HEK293 (cell line): ENCODE data around the gene PRKCA.

Experiments used
- CTCF ChIA-PET: fragments of 350-600 bp; formaldehyde crosslinking; extraction: SDS; loops from one replicate; lab custom pipeline; 2021; ENCODE audit warnings: antibody characterized with exemption; lab: Yijun Ruan, JAX
- POLR2A ChIA-PET: fragments of 300-600 bp; formaldehyde crosslinking; extraction: SDS; loops from one replicate; lab custom pipeline; 2020; ENCODE audit warnings: antibody characterized with exemption, inconsistent platforms; lab: Yijun Ruan, JAX
- H3K27ac ChIP-seq: fragments of 200-500 bp; sonication (Bioruptor generic); 2 replicates; pipeline ENCODE4 v1.5.1; 2014; ENCODE audit warnings: low read depth, low read length, control low read depth, inconsistent platforms; ENCODE audit errors: extremely low read depth
- H3K36me3 ChIP-seq, 2 experiments: fragments of 200-500 bp in 1 of 2; sonication (Bioruptor generic) in 1 of 2; 1 replicate in 1 of 2; 2 replicates in 1 of 2; pipeline ENCODE4 v1.5.1; 2014 to 2017; ENCODE audit warnings: inconsistent platforms in 2 of 2, low read length in 2 of 2; ENCODE audit not compliant: control insufficient read depth in 2 of 2, insufficient read depth in 1 of 2
- H3K4me1 ChIP-seq: fragments of 200-500 bp; sonication (Bioruptor generic); 2 replicates; pipeline ENCODE4 v1.5.1; 2014; ENCODE audit warnings: mild to moderate bottlenecking, low read length, inconsistent platforms; ENCODE audit not compliant: control insufficient read depth, insufficient read depth
- H3K4me3 ChIP-seq: 2 replicates; pipeline ENCODE4 v1.5.1; 2011; ENCODE audit warnings: low read depth, mild to moderate bottlenecking, control low read depth, low read length, moderate library complexity
- H3K9me3 ChIP-seq: fragments of 200-500 bp; sonication (Bioruptor generic); 2 replicates; pipeline ENCODE4 v1.5.1; 2014; ENCODE audit warnings: low read depth, low read length, inconsistent platforms; ENCODE audit not compliant: control insufficient read depth, insufficient read depth
- ATF2 ChIP-seq: fragments of 450-650 bp; formaldehyde crosslinking; IDR thresholded peaks from 2 replicates; pipeline ENCODE4 v1.5.1; 2016; ENCODE audit warnings: missing biosample characterization, missing genetic modification characterization, low read depth
- BCL11B ChIP-seq: fragments of 450-650 bp; formaldehyde crosslinking; IDR thresholded peaks from 2 replicates; pipeline ENCODE4 v1.5.1; 2016; ENCODE audit warnings: low read depth, missing biosample characterization, missing genetic modification characterization
- HOXC10 ChIP-seq: sonication (generic); formaldehyde crosslinking; IDR thresholded peaks from 2 replicates; pipeline ENCODE4 v1.8.1; 2023; ENCODE audit warnings: mild to moderate bottlenecking, missing genetic modification reagents
- INSM2 ChIP-seq: fragments of 450-650 bp; formaldehyde crosslinking; IDR thresholded peaks from 2 replicates; pipeline ENCODE4 v1.5.1; 2016; ENCODE audit warnings: missing biosample characterization, missing genetic modification characterization
- KLF10 ChIP-seq: fragments of 450-650 bp; IDR thresholded peaks from 2 replicates; pipeline ENCODE4 v1.5.1; 2018; ENCODE audit warnings: missing biosample characterization, mild to moderate bottlenecking, missing genetic modification characterization
- MZF1 ChIP-seq: fragments of 450-650 bp; formaldehyde crosslinking; IDR thresholded peaks from 2 replicates; pipeline ENCODE4 v1.5.1; 2017; ENCODE audit warnings: missing biosample characterization, missing genetic modification characterization, borderline replicate concordance
- SETDB1 ChIP-seq: IDR thresholded peaks from one replicate; pipeline ENCODE4 v1.6.1; 2017; ENCODE audit warnings: mild to moderate bottlenecking, low read length, moderate library complexity, mixed read lengths; ENCODE audit not compliant: insufficient read length
- ZBTB17 ChIP-seq: fragments of 450-650 bp; formaldehyde crosslinking; IDR thresholded peaks from 2 replicates; pipeline ENCODE4 v1.5.1; 2016; ENCODE audit warnings: missing biosample characterization, missing genetic modification characterization
- ZBTB20 ChIP-seq: fragments of 450-650 bp; formaldehyde crosslinking; IDR thresholded peaks from 2 replicates; pipeline ENCODE4 v1.5.1; 2016; ENCODE audit warnings: missing biosample characterization, missing genetic modification characterization
- ZEB2 ChIP-seq: fragments of 450-650 bp; formaldehyde crosslinking; IDR thresholded peaks from 2 replicates; pipeline ENCODE4 v1.5.1; 2016; ENCODE audit warnings: missing biosample characterization, missing genetic modification characterization
- ZNF121 ChIP-seq: fragments of 450-650 bp; formaldehyde crosslinking; IDR thresholded peaks from 2 replicates; pipeline ENCODE4 v1.5.1; 2016; ENCODE audit warnings: missing biosample characterization, missing genetic modification characterization
- ZNF148 ChIP-seq: fragments of 450-650 bp; formaldehyde crosslinking; IDR thresholded peaks from 2 replicates; pipeline ENCODE4 v1.5.0; 2017; ENCODE audit warnings: missing biosample characterization, missing genetic modification characterization, borderline replicate concordance
- ZNF24 ChIP-seq: fragments of 450-650 bp; formaldehyde crosslinking; IDR thresholded peaks from 2 replicates; pipeline ENCODE4 v1.5.1; 2016; ENCODE audit warnings: missing biosample characterization, missing genetic modification characterization
- ZNF354C ChIP-seq: fragments of 450-650 bp; formaldehyde crosslinking; IDR thresholded peaks from 2 replicates; pipeline ENCODE4 v1.5.1; 2016; ENCODE audit warnings: missing biosample characterization, missing genetic modification characterization, low read depth, borderline replicate concordance
- ZNF560 ChIP-seq: fragments of 450-650 bp; formaldehyde crosslinking; IDR thresholded peaks from 2 replicates; pipeline ENCODE4 v1.5.1; 2017; ENCODE audit warnings: missing biosample characterization, missing genetic modification characterization, borderline replicate concordance
- ZNF571 ChIP-seq: fragments of 450-650 bp; formaldehyde crosslinking; IDR thresholded peaks from 2 replicates; pipeline ENCODE4 v1.5.0; 2017; ENCODE audit warnings: missing biosample characterization, missing genetic modification characterization
- ZNF654 ChIP-seq: fragments of 450-650 bp; formaldehyde crosslinking; IDR thresholded peaks from 2 replicates; pipeline ENCODE4 v1.5.1; 2016; ENCODE audit warnings: low read depth, missing biosample characterization, missing genetic modification characterization
- ZNF670 ChIP-seq: fragments of 450-650 bp; formaldehyde crosslinking; IDR thresholded peaks from 2 replicates; pipeline ENCODE4 v1.5.1; 2016; ENCODE audit warnings: missing biosample characterization, missing genetic modification characterization, low read depth
- ZNF701 ChIP-seq: fragments of 450-650 bp; formaldehyde crosslinking; IDR thresholded peaks from 2 replicates; pipeline ENCODE4 v1.5.1; 2016; ENCODE audit warnings: missing biosample characterization, missing genetic modification characterization
- ZSCAN16 ChIP-seq: fragments of 450-650 bp; formaldehyde crosslinking; IDR thresholded peaks from 2 replicates; pipeline ENCODE4 v1.5.1; 2016; ENCODE audit warnings: missing biosample characterization, missing genetic modification characterization

The PRKCA gene

GRCh38 chr17:66725956-66726355 is 423.5 kb downstream of the PRKCA start:
- ChIA-PET CTCF (interaction anchor here (0.6 to 1.4 kb wide), 7 partner anchors 8 to 1195 kb away, joined by 3 to 4 read pairs (median 3); no protein-coding TSS in a partner anchor), POLR2A (no interaction called here)
- Histone ChIP-seq H3K4me1 (peaks cover 11% of the 10 kb centered on the region), H3K27ac (no peak overlapping the region), H3K9me3 (no peaks in the 10 kb centered on the region), H3K4me3 (no peak overlapping the region), H3K36me3 (no peaks in the 10 kb centered on the region)
- TF ChIP-seq ZNF701 (tag by site-specific recombination) (no peak), ZEB2 (tag by site-specific recombination) (0 out of 2 replicates have a peak, but pooled peaks have one; percentile 32)

- TF ChIP-seq ZNF560 (tag by site-specific recombination) (no peak), ZNF354C (tag by site-specific recombination) (no peak), ZBTB17 (tag by site-specific recombination) (no peak), ZSCAN16 (tag by site-specific recombination) (no peak), SETDB1 (no peak), ZNF654 (tag by site-specific recombination) (no peak), ZNF670 (no peak), ZBTB20 (no peak), ZNF148 (tag by site-specific recombination) (no peak), KLF10 (tag by site-specific recombination) (no peak), ZNF121 (tag by site-specific recombination) (no peak), MZF1 (tag by site-specific recombination) (no peak), ATF2 (tag by site-specific recombination) (no peak), ZNF24 (tag by site-specific recombination) (no peak), BCL11B (tag by site-specific recombination) (no peak), HOXC10 (CRISPR knock-in tag) (no peak), INSM2 (tag by site-specific recombination) (no peak), ZNF571 (tag by site-specific recombination) (no peak)
- Histone ChIP-seq H3K27ac (no peak overlapping the region), H3K9me3 (no peaks in the 10 kb centered on the region), H3K4me1 (peaks cover 11% of the 10 kb centered on the region), H3K36me3 (no peaks in the 10 kb centered on the region), H3K4me3 (no peak overlapping the region)
- POLR2A ChIA-PET, result no interaction called here
- CTCF ChIA-PET, result interaction anchor here (0.6 to 2.4 kb wide), 7 partner anchors 9 to 1194 kb away, joined by 3 to 14 read pairs (median 3); no protein-coding TSS in a partner anchor
These were observed 424.0 kb downstream of the PRKCA start for GRCh38 chr17:66726371-66726770.
